HCT116 (cell line): ENCODE data around the gene HLCS. TPM values are rescaled to one million over a fixed set of nuclear protein-coding genes. Genes with fewer than 3 reads are reported as not detected.

ENCODE experiments used
- ATAC-seq: fragments of 200-7000 bp; cut with Tn5 transposase; 2 replicates; pipeline ENCODE4 v1.9.1; 2020; ENCODE audit warnings: mild to moderate bottlenecking, moderate library complexity
- BruUV-seq: library from RNA; stranded (reverse); fragments of 400-500 nt; replicated peaks from 2 replicates; lab custom pipeline; 2021; lab: Mats Ljungman, UMichigan
- CTCF ChIA-PET: fragments of 300-600 bp; sonication (Branson Sonifier 250); formaldehyde crosslinking; loops from one replicate; lab custom pipeline; 2021; ENCODE audit warnings: antibody characterized with exemption; lab: Charles Lee
- POLR2A ChIA-PET: fragments of 300-600, 350-600 bp; sonication (Branson Sonifier 250); formaldehyde crosslinking; loops from one replicate; lab custom pipeline; 2021; ENCODE audit warnings: antibody characterized with exemption; lab: Charles Lee
- RAD21 ChIA-PET, 2 experiments: fragments of 300-600 bp; sonication (Branson Sonifier 250); formaldehyde crosslinking; loops; one replicate each; lab custom pipeline; 2023; ENCODE audit warnings: low total read pairs in 2 of 2; ENCODE audit not compliant: uncharacterized antibody in 2 of 2, unreplicated experiment in 2 of 2, low non-redundant PET in 1 of 2; lab: Charles Lee
- DNase-seq: peaks from one replicate; pipeline ENCODE4 v3.0.0-alpha.2; 2010; ENCODE audit warnings: low read depth, low spot score
- H2AFZ ChIP-seq: fragments of 200-600 bp; shearing (Covaris generic), sonication (generic); 2 replicates; pipeline ENCODE4 v1.6.1; 2017; ENCODE audit warnings: low read depth, mixed run types, mixed read lengths, antibody characterized with exemption, low read length; ENCODE audit not compliant: poor library complexity, severe bottlenecking
- H3K27ac ChIP-seq: 2 replicates; pipeline ENCODE4 v1.5.1; 2012; ENCODE audit warnings: low read depth, low read length
- H3K27me3 ChIP-seq: fragments of 200-600 bp; sonication (generic); 2 replicates; pipeline ENCODE4 v1.6.1; 2016; ENCODE audit warnings: mixed run types, low read length, mixed read lengths; ENCODE audit not compliant: insufficient read depth
- H3K36me3 ChIP-seq, 2 experiments: fragments of 200-500 bp in 1 of 2; fragments of 200-600 bp in 1 of 2; sonication (Bioruptor generic) in 1 of 2; sonication (generic) in 1 of 2; 2 replicates each; pipeline versions ENCODE4 v1.5.1 to v1.6.1; 2014 to 2016; ENCODE audit warnings: low read length in 2 of 2, inconsistent platforms in 1 of 2, mixed read lengths in 1 of 2, mixed run types in 1 of 2; ENCODE audit not compliant: insufficient read depth in 2 of 2, control insufficient read depth in 1 of 2
- H3K4me1 ChIP-seq, 2 experiments: fragments of 200-600 bp in 1 of 2; sonication (generic) in 1 of 2; 2 replicates each; pipeline versions ENCODE4 v1.5.1 to v1.6.1; 2012 to 2017; ENCODE audit warnings: low read length in 2 of 2, inconsistent platforms in 1 of 2, mild to moderate bottlenecking in 1 of 2, mixed read lengths in 1 of 2, mixed run types in 1 of 2, moderate library complexity in 1 of 2; ENCODE audit not compliant: insufficient read depth in 2 of 2, control insufficient read depth in 1 of 2
- H3K4me2 ChIP-seq: fragments of 200-600 bp; sonication (generic); 2 replicates; pipeline ENCODE4 v1.6.1; 2017; ENCODE audit warnings: mixed run types, low read length, mixed read lengths
- H3K4me3 ChIP-seq, 2 experiments: fragments of 200-600 bp in 1 of 2; sonication (generic) in 1 of 2; replicated peaks in 1 of 2; 2 replicates each; pipeline ENCODE4 v1.5.1; 2011 to 2016; ENCODE audit warnings: low read length in 2 of 2, control low read depth in 1 of 2, low read depth in 1 of 2, mild to moderate bottlenecking in 1 of 2, mixed read lengths in 1 of 2, mixed run types in 1 of 2
- H3K79me2 ChIP-seq: fragments of 200-600 bp; sonication (generic); 2 replicates; pipeline ENCODE4 v1.6.1; 2017; ENCODE audit warnings: mild to moderate bottlenecking, mixed run types, low read length, moderate library complexity, mixed read lengths; ENCODE audit not compliant: insufficient read depth
- H3K9ac ChIP-seq: fragments of 200-600 bp; sonication (generic); 2 replicates; pipeline ENCODE4 v1.6.1; 2016; ENCODE audit warnings: low read length, mixed read lengths
- H3K9me2 ChIP-seq: fragments of 200-600 bp; sonication (generic), shearing (Covaris generic); 2 replicates; pipeline ENCODE4 v1.6.1; 2017; ENCODE audit warnings: mixed run types, mild to moderate bottlenecking, moderate library complexity; ENCODE audit not compliant: insufficient read depth
- H3K9me3 ChIP-seq, 2 experiments: fragments of 200-500 bp in 1 of 2; fragments of 200-600 bp in 1 of 2; sonication (Bioruptor generic) in 1 of 2; sonication (generic) in 1 of 2; 2 replicates each; pipeline ENCODE4 v1.6.1; 2014 to 2017; ENCODE audit warnings: low read length in 2 of 2, mixed read lengths in 2 of 2, inconsistent platforms in 1 of 2, low read depth in 1 of 2, mild to moderate bottlenecking in 1 of 2, mixed run types in 1 of 2, moderate library complexity in 1 of 2; ENCODE audit not compliant: control insufficient read depth in 1 of 2, insufficient read depth in 1 of 2
- H4K20me1 ChIP-seq: fragments of 200-600 bp; sonication (generic), shearing (Covaris generic); 2 replicates; pipeline ENCODE4 v1.6.1; 2017; ENCODE audit warnings: mixed run types, mild to moderate bottlenecking, moderate library complexity; ENCODE audit not compliant: insufficient read depth
- ATF3 ChIP-seq: IDR thresholded peaks from 2 replicates; pipeline ENCODE4 v1.6.1; 2012
- CBX3 ChIP-seq: IDR thresholded peaks from 2 replicates; pipeline ENCODE4 v1.6.1; 2012; ENCODE audit warnings: low read depth
- EGR1 ChIP-seq: IDR thresholded peaks from 2 replicates; pipeline ENCODE4 v1.6.1; 2012; ENCODE audit warnings: low read depth
- EZH2 ChIP-seq: fragments of 200-600 bp; sonication (generic); IDR thresholded peaks from 2 replicates; pipeline ENCODE4 v1.6.1; 2017; ENCODE audit warnings: antibody characterized with exemption, mixed run types
- EZH2phosphoT487 ChIP-seq: fragments of 200-600 bp; IDR thresholded peaks from 2 replicates; pipeline ENCODE4 v1.6.1; 2018; ENCODE audit warnings: antibody characterized with exemption, borderline replicate concordance
- JUND ChIP-seq: IDR thresholded peaks from 2 replicates; pipeline ENCODE4 v1.6.1; 2012
- RAD21 ChIP-seq: IDR thresholded peaks from 2 replicates; pipeline ENCODE4 v1.6.1; 2012; ENCODE audit warnings: low read depth, mild to moderate bottlenecking
- REST ChIP-seq: IDR thresholded peaks from 2 replicates; pipeline ENCODE4 v1.6.1; 2012; ENCODE audit warnings: low read depth
- SP1 ChIP-seq: IDR thresholded peaks from 2 replicates; pipeline ENCODE4 v1.6.1; 2012; ENCODE audit warnings: low read depth
- YY1 ChIP-seq: IDR thresholded peaks from 2 replicates; pipeline ENCODE4 v1.6.1; 2011; ENCODE audit warnings: low read length, low read depth, moderate library complexity, mild to moderate bottlenecking; ENCODE audit not compliant: insufficient replicate concordance; ENCODE audit errors: extremely low read depth
- ZFX ChIP-seq: fragments of 450-650 bp; IDR thresholded peaks from 2 replicates; pipeline ENCODE4 v1.6.1; 2017
- ZNF274 ChIP-seq: fragments of 200-500 bp; sonication (Bioruptor generic); IDR thresholded peaks from 2 replicates; pipeline ENCODE4 v1.6.1; 2014; ENCODE audit warnings: mild to moderate bottlenecking, low read depth, low read length, inconsistent platforms
- intact Hi-C: fragments of 100-400 bp; cut with micrococcal nuclease; formaldehyde crosslinking; loops from 2 replicates; pipeline ENCODE4 v1.10.0; 2022
- total RNA-seq: library from RNA; stranded (reverse); gene quantifications from one replicate; pipeline ENCODE4 v1.2.1, GENCODE V29; 2021; ENCODE audit not compliant: unreplicated experiment

The HLCS gene
- total RNA-seq, 1 experiment from 2014 or later: 18.5 TPM

DNA sequence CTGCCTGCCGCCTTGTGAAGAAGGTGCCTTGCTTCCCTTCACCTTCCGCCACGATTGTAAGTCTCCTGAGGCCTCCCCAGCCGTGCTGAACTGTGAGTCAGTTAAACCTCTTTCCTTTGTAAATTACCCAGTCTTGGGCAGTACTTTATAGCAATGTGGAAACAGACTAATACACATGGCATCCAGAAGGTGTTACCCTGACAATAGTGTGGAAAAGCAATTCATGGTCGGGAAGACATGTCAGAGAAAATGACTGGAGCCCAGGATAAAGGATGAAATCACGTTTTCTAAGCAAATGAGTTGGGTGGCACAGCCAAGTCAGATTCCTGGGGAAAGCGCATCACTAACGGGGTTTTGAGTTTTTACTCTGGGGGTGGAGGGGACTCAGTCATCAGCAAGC lies 76.4 kb downstream of the HLCS start:
- ChIA-PET POLR2A (no interaction called here), RAD21 (no interaction called here), CTCF (no interaction called here)
- H2AFZ ChIP-seq: no peak overlapping the region
- no peak overlapping the region for H3K27ac ChIP-seq
- no peaks in the 10 kb centered on the region for H3K27me3 ChIP-seq
- no peaks in the 10 kb centered on the region for H3K9me2 ChIP-seq
- BruUV-seq: no TSS peak
- H3K79me2 ChIP-seq: no peaks in the 10 kb centered on the region
- no peak for ATAC-seq
- no peaks in the 10 kb centered on the region for H4K20me1 ChIP-seq
- intact Hi-C loops: no loop called here
- no peaks in the 10 kb centered on the region for H3K4me1 ChIP-seq
- no peak overlapping the region for H3K4me3 ChIP-seq
- no peaks in the 10 kb centered on the region for H3K36me3 ChIP-seq
- no peak for DNase-seq
- H3K9me3 ChIP-seq: no peaks in the 10 kb centered on the region
- no peak overlapping the region for H3K4me2 ChIP-seq
- no peak overlapping the region for H3K9ac ChIP-seq
- no peak for TF ChIP-seq EGR1
- no peak for TF ChIP-seq ATF3
- no peak for TF ChIP-seq ZFX
- TF ChIP-seq EZH2phosphoT487: no peak

DNA sequence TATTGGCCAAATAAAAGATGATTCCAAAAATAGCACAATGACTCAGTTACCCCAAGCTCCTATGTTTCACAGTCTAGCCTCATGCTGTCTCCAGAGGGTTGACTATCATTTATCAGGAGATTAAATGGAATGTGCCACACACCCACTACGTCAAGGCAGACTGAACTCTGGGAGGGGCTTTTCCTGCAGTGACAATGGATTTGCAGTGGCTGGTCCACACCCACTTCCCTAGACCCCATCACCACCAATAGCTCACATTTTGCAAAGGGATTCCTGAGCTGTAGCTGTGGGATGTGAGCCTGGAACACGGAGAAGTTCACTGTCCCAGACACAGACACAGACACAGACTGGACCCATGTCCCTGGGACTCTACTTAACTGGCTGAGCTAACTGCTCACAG lies 77.1 kb downstream of the HLCS start:
- Histone ChIP-seq H3K4me2 (no peak overlapping the region), H3K27ac (no peak overlapping the region), H3K27me3 (no peaks in the 10 kb centered on the region), H3K79me2 (no peaks in the 10 kb centered on the region), H2AFZ (no peak overlapping the region), H4K20me1 (no peaks in the 10 kb centered on the region), H3K4me1 (peaks cover 0 to 4% of the 10 kb centered on the region in 2 experiments; a peak in 1 of 4 replicates), H3K36me3 (no peaks in the 10 kb centered on the region), H3K9me3 (no peaks in the 10 kb centered on the region), H3K9me2 (no peaks in the 10 kb centered on the region), H3K4me3 (no peak overlapping the region), H3K9ac (no peak overlapping the region)
- TF ChIP-seq EZH2 (no peak), SP1 (no peak), CBX3 (no peak), JUND (no peak), EGR1 (no peak), REST (no peak), RAD21 (no peak), ZFX (no peak), ZNF274 (no peak), YY1 (no peak)
- DNase-seq (no peak), ATAC-seq (no peak)
- POLR2A ChIA-PET: no interaction called here
- intact Hi-C loops: no loop called here
- CTCF ChIA-PET: no interaction called here
- RAD21 ChIA-PET: no interaction called here
- no TSS peak for BruUV-seq
